ENCODE data around the gene THBS1. TPM values are rescaled to one million over a fixed set of nuclear protein-coding genes. Genes with fewer than 3 reads are reported as not detected.

The THBS1 gene
- total RNA-seq, 1 donor from 2014 or later = 67.3 TPM

DNA sequence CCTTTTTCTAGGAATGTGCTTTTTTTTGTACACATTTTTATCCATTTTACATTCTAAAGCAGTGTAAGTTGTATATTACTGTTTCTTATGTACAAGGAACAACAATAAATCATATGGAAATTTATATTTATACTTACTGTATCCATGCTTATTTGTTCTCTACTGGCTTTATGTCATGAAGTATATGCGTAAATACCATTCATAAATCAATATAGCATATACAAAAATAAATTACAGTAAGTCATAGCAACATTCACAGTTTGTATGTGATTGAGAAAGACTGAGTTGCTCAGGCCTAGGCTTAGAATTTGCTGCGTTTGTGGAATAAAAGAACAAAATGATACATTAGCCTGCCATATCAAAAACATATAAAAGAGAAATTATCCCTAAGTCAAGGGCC, 16.5 kb downstream of the THBS1 start:
- H3K4me3 ChIP-seq (ENCODE audit: low read depth, low read length) = no peak overlapping the region
- TF ChIP-seq, protein P1, sequence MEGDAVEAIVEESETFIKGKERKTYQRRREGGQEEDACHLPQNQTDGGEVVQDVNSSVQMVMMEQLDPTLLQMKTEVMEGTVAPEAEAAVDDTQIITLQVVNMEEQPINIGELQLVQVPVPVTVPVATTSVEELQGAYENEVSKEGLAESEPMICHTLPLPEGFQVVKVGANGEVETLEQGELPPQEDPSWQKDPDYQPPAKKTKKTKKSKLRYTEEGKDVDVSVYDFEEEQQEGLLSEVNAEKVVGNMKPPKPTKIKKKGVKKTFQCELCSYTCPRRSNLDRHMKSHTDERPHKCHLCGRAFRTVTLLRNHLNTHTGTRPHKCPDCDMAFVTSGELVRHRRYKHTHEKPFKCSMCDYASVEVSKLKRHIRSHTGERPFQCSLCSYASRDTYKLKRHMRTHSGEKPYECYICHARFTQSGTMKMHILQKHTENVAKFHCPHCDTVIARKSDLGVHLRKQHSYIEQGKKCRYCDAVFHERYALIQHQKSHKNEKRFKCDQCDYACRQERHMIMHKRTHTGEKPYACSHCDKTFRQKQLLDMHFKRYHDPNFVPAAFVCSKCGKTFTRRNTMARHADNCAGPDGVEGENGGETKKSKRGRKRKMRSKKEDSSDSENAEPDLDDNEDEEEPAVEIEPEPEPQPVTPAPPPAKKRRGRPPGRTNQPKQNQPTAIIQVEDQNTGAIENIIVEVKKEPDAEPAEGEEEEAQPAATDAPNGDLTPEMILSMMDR (IDR thresholded peaks at IDR 0.05; ENCODE audit: insufficient read depth, low read length, poor library complexity, severe bottlenecking) = no peak
- no peak for DNase-seq (ENCODE audit: low read depth)
- peaks cover 8% of the 10 kb centered on the region for H3K36me3 ChIP-seq (ENCODE audit: control insufficient read depth, insufficient read depth, low read length)
- H3K27me3 ChIP-seq (ENCODE audit: control insufficient read depth, insufficient read depth, low read length) = no peaks in the 10 kb centered on the region

DNA sequence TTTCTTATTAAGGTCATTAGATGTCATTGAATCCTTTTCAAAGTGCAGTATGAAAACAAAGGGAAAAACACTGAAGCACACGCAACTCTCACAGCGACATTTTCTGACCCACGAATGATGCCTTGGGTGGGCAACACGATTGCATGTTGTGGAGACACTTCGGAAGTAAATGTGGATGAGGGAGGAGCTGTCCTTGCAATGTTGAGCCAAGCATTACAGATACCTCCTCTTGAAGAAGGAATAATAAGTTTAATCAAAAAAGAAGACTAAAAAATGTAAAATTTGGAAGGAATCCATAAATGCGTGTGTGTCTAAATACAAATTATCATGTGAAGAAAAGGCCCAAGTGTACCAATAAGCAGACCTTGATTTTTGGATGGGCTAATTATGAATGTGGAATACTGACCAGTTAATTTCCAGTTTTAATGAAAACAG, 16.9 kb downstream of the THBS1 start:
- no peaks in the 10 kb centered on the region for H3K27me3 ChIP-seq (ENCODE audit: control insufficient read depth, insufficient read depth, low read length)
- DNase-seq (ENCODE audit: low read depth) = no peak
- H3K4me3 ChIP-seq (ENCODE audit: low read depth, low read length) = no peak overlapping the region
- peaks cover 5% of the 10 kb centered on the region for H3K36me3 ChIP-seq (ENCODE audit: control insufficient read depth, insufficient read depth, low read length)
- TF ChIP-seq, protein P1 (IDR thresholded peaks at IDR 0.05; ENCODE audit: insufficient read depth, low read length, poor library complexity, severe bottlenecking) = no peak

DNA sequence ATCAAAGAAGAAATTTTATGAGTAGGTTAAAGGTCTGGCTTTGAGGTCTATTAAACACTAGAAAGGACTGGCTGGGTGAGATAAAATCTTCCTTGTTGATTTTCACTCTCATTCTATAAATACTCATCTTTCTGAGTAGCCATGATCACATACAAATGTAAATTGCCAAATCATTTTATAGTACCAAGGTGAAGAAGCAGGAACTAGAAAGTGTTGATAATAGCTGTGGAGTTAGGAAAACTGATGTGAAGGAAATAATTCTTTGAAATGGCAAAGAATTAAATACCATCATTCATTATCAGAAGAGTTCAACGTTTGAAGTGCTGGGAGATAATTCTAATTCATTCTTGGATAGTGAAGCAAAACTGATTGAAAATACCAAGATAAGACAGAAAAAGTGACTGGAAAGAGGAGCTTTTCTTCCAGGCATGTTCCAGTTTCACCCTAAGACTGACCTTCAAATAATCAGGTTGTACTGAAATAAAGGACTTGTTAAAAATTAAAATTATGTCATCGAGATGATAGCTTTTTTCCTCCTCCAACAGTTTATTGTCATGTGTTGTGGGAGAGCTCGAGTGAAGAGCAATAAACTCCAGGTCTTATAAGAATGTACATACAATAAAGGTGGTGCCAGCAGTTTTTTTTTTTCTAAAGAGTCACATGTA, 17.4 kb downstream of the THBS1 start:
- Histone ChIP-seq H3K27me3 (ENCODE audit: control insufficient read depth, insufficient read depth, low read length) (no peaks in the 10 kb centered on the region), H3K4me3 (ENCODE audit: low read depth, low read length) (no peak overlapping the region), H3K36me3 (ENCODE audit: control insufficient read depth, insufficient read depth, low read length) (peaks cover 5% of the 10 kb centered on the region)
- TF ChIP-seq, protein P1 (IDR thresholded peaks at IDR 0.05; ENCODE audit: insufficient read depth, low read length, poor library complexity, severe bottlenecking) = no peak
- no peak for DNase-seq (ENCODE audit: low read depth)

DNA sequence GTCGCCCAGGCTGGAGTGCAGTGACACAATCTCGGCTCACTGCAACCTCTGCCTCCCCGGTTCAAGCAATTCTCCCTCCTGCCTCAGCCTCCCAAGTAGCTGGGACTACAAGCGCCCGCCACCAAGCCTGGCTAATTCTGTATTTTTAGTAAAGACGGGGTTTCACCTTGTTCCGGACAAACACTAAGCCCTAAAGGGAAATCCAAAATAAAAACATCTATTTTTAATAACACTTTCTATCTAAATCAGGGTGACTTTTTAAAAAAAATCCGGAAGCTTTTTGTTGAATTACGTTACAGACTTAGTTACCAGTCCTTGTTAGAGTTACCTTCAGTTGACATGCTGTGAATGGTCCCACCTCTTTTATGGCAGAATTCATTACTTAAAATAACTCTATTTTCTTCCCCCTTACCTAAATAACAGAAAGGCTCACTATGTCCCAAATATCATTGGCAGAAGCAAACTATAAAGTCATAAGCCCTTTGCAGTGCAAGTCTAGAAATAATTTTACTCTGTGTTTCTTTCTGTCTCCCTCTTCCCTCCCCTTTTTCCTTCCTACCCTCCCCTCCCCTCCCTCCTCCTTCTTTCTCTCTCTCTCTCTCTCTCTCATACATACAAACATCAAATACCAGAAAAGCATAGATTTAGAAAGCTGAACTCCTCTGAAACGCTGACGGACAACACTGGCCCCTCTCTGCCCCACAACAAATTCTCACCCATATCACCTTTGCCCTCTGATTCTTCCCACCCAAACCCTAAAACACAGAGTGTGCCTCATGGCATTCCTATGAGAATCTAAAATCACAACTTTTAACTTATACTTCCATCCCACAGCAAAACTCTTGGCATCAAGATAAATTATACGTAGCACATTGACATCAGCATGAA, 18.3 kb downstream of the THBS1 start:
- Histone ChIP-seq H3K36me3 (ENCODE audit: control insufficient read depth, insufficient read depth, low read length) (peaks cover 5% of the 10 kb centered on the region), H3K27me3 (ENCODE audit: control insufficient read depth, insufficient read depth, low read length) (no peaks in the 10 kb centered on the region), H3K4me3 (ENCODE audit: low read depth, low read length) (no peak overlapping the region)
- TF ChIP-seq, protein P1 (IDR thresholded peaks at IDR 0.05; ENCODE audit: insufficient read depth, low read length, poor library complexity, severe bottlenecking) = no peak
- DNase-seq (ENCODE audit: low read depth) = no peak

DNA sequence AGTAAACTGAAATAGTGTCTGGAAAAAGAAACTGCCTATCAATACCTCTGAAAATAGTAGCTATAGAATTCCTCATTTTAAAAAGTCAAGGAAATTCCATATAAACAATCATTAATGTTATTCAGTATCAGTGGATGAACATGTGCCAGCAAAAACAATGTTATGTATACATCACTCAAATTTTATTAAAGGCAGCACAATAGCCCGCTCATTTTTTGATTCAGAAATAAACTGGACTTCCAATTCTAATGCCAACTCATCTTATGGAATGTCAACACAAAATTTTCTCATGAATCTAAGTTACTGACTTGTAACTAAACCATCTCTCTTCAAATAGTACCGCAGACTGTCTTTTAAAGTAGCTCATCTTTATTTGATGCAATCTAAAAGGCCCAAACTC, 19.0 kb downstream of the THBS1 start:
- no peak for DNase-seq (ENCODE audit: low read depth)
- H3K4me3 ChIP-seq (ENCODE audit: low read depth, low read length) = no peak overlapping the region
- TF ChIP-seq, protein P1 (IDR thresholded peaks at IDR 0.05; ENCODE audit: insufficient read depth, low read length, poor library complexity, severe bottlenecking) = no peak
- H3K27me3 ChIP-seq (ENCODE audit: control insufficient read depth, insufficient read depth, low read length) = no peaks in the 10 kb centered on the region
- H3K36me3 ChIP-seq (ENCODE audit: control insufficient read depth, insufficient read depth, low read length) = peaks cover 4% of the 10 kb centered on the region

Data from kidney epithelial cell (primary cell).